ENCODE data around the gene TMEM154. TPM values are rescaled to one million over a fixed set of nuclear protein-coding genes. Genes with fewer than 3 reads are reported as not detected.

TMEM154 gene
- total RNA-seq, 1 donor from 2014 or later = 19.6 TPM

- no peak for TF ChIP-seq CTCF (IDR thresholded peaks at IDR 0.05)
- intact Hi-C loops (cut with DNase I) = no loop called here
- DNase-seq (no peak), ATAC-seq (no peak)
- Histone ChIP-seq H3K36me3 (no peaks in the 10 kb centered on the region), H3K4me3 (no peak overlapping the region), H3K27ac (no peak overlapping the region), H3K9me3 (no peaks in the 10 kb centered on the region), H3K27me3 (ENCODE audit: low read depth) (no peaks in the 10 kb centered on the region), H3K4me1 (no peaks in the 10 kb centered on the region)
These were observed 59.6 kb downstream of the TMEM154 start for GRCh38 chr4:152620218-152620617.

- Histone ChIP-seq H3K4me1 (no peaks in the 10 kb centered on the region), H3K9me3 (no peaks in the 10 kb centered on the region), H3K27me3 (ENCODE audit: low read depth) (no peaks in the 10 kb centered on the region), H3K27ac (no peak overlapping the region), H3K4me3 (no peak overlapping the region), H3K36me3 (no peaks in the 10 kb centered on the region)
- DNase-seq (no peak), ATAC-seq (no peak)
- intact Hi-C loops (cut with DNase I) = no loop called here
- TF ChIP-seq CTCF (IDR thresholded peaks at IDR 0.05) = no peak
These were observed 60.2 kb downstream of the TMEM154 start for GRCh38 chr4:152619556-152619955.

- Histone ChIP-seq H3K27ac (no peak overlapping the region), H3K9me3 (no peaks in the 10 kb centered on the region), H3K4me3 (no peak overlapping the region), H3K27me3 (ENCODE audit: low read depth) (no peaks in the 10 kb centered on the region), H3K4me1 (no peaks in the 10 kb centered on the region), H3K36me3 (no peaks in the 10 kb centered on the region)
- intact Hi-C loops (cut with DNase I) = no loop called here
- ATAC-seq (no peak), DNase-seq (no peak)
- TF ChIP-seq CTCF (IDR thresholded peaks at IDR 0.05) = no peak
These were observed 60.8 kb downstream of the TMEM154 start for GRCh38 chr4:152618971-152619370.

- DNase-seq (no peak), ATAC-seq (no peak)
- Histone ChIP-seq H3K9me3 (no peaks in the 10 kb centered on the region), H3K4me1 (no peaks in the 10 kb centered on the region), H3K4me3 (no peak overlapping the region), H3K36me3 (no peaks in the 10 kb centered on the region), H3K27ac (no peak overlapping the region), H3K27me3 (ENCODE audit: low read depth) (no peaks in the 10 kb centered on the region)
- intact Hi-C loops (cut with DNase I) = no loop called here
- TF ChIP-seq CTCF (IDR thresholded peaks at IDR 0.05) = no peak
These were observed 63.0 kb downstream of the TMEM154 start for GRCh38 chr4:152616804-152617203.

GRCh38 chr4:152613841-152614721 lies 65.7 kb downstream of the TMEM154 start:
- no peak for TF ChIP-seq CTCF (IDR thresholded peaks at IDR 0.05)
- no peaks in the 10 kb centered on the region for H3K4me1 ChIP-seq
- no peaks in the 10 kb centered on the region for H3K27me3 ChIP-seq (ENCODE audit: low read depth)
- intact Hi-C loops (cut with DNase I) = no loop called here
- ATAC-seq (peak; percentile 92 to 94), DNase-seq (peak; percentile 65)
- H3K4me3 ChIP-seq = no peak overlapping the region
- no peaks in the 10 kb centered on the region for H3K36me3 ChIP-seq
- H3K27ac ChIP-seq = no peak overlapping the region
- no peaks in the 10 kb centered on the region for H3K9me3 ChIP-seq
